AG09319 (cell line): ENCODE measurements around the gene MROH9.

Source experiments
- DNase-seq: peaks from one replicate; pipeline ENCODE4 v3.0.0-alpha.2; 2010; ENCODE audit warnings: low read depth; ENCODE audit errors: extremely low read depth
- CTCF ChIP-seq: IDR thresholded peaks from 2 replicates; pipeline ENCODE4 v1.5.1; 2011; ENCODE audit warnings: low read depth, mild to moderate bottlenecking, inconsistent platforms, low read length, moderate library complexity

The MROH9 gene

GRCh38 chr1:171037626-171038025, 102.3 kb downstream of the MROH9 start:
- TF ChIP-seq CTCF = no peak
- DNase-seq = no peak

- no peak for DNase-seq
- no peak for TF ChIP-seq CTCF
Measured at GRCh38 chr1:171038284-171038683, 103.0 kb downstream of the MROH9 start.

- no peak for TF ChIP-seq CTCF
- no peak for DNase-seq
Measured at GRCh38 chr1:171048014-171048413, 112.7 kb downstream of the MROH9 start.

GRCh38 chr1:171052977-171053376, 117.6 kb downstream of the MROH9 start:
- TF ChIP-seq CTCF = no peak
- no peak for DNase-seq

- no peak for DNase-seq
- TF ChIP-seq CTCF = no peak
Measured at GRCh38 chr1:171055966-171056643, 120.8 kb downstream of the MROH9 start.

- TF ChIP-seq CTCF = no peak
- no peak for DNase-seq
Measured at GRCh38 chr1:171061425-171062143, 126.2 kb downstream of the MROH9 start.

GRCh38 chr1:171062902-171063301, 127.6 kb downstream of the MROH9 start:
- TF ChIP-seq CTCF = no peak
- no peak for DNase-seq
